Activated gamma-delta T cell (primary cell): ENCODE measurements around the gene ARSG.
"Not testable (repeated sequence)": the region's sequence is repeated elsewhere in the genome, so short reads cannot be mapped to it uniquely, and the experiment has no call there.

Experiments used
- DNase-seq: peaks from one replicate; lab custom pipeline; 2025; lab: John Stamatoyannopoulos, UW

ARSG gene

GRCh38 chr17:68277807-68278206 lies 13.5 kb upstream of the ARSG start:
- no peak for DNase-seq

- DNase-seq: not testable (repeated sequence)
Observed at GRCh38 chr17:68281965-68282364, 9.3 kb upstream of the ARSG start.

DNA sequence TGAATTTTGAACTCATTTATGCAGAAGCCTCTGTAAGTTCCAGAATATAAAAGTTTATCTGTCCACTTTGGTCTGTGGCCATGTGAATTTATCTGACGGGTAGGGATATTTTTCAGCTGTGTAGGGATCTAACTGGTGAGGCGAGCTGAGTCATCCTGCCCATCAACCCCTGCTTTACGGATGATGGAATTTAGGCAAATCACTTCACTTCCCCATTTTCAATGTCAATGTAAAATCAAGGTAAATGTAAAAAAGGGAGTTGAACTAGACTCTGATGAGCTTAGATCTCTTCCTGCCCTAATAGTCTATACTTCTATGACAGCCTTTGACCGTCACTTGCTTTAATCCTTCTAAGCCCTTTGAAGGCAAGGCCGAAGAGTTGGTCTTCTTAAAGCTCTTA lies 2.9 kb upstream of the ARSG start:
- DNase-seq: no peak

DNA sequence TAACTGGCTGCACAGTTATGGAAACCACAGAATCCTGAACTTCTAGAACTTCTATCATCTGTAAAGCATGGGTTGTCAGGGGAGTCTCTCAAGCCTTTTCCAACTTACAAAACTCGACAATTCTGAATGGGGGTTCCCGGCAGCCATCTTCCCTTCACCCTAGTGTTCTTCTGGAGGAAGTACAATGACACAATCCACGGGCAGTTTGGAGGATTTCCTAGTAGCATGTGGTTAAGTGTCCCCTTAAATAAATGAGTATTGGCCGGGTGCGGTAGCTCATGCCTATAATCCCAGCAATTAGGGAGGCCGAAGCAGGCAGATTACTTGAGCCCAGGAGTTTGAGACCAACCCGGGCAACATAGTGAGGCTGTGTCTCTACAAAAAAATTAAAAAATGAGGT lies 2.5 kb upstream of the ARSG start:
- DNase-seq: no peak

DNA sequence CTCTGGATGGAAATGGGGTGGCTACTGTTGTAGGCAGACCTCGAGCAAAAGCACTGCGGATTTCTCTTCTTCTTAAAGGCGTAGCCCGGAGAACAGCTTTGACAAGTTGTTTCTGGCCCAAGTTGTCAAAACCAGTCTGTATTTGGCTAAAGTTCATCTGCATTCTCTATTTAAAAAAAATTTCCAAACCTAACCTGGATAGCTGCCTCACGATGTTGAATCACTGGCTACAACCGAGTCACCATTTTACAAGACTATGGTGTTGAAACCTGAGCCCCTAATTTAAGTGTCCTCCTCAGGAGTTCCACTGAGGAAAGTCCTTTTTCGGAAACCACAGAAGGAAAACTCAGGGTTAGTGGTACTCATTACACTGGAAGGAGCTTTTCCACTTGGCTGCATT lies 1.8 kb upstream of the ARSG start:
- no peak for DNase-seq

- no peak for DNase-seq
Observed at GRCh38 chr17:68289936-68290267, 1.4 kb upstream of the ARSG start.

DNA sequence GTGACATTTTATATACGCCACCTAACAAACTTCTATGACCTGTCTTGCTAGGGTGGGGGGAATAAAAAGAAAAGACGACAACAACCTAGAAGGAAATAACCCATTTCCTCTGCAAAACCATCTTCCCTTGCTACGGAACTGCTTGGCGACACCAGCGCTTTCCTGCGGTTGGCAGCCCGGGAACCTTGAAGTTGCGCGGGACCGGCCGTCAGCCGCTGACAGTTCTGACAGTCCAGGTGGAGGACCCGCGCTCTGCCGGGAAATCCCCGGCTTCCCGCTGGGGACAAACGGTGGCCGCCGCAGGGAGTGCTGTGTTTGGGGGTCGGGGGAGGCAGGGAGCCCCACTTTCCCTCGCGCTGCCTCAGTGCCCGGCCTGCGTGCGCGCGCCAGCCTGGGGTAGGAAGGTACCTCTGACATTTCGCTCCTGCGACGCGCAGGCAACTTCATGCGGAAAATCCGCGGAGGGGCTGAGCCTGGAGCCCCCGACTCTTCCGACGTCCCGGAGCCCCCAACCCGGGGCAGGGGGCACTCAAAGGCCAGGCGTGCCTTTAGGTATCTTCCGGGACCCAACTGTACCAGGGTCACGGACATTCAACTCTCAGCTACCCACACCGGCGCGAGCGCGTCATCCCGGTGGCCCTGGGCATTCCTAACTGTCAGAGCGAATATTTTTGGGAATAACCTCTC lies 884 bp upstream of the ARSG start:
- DNase-seq: peak; percentile 76

DNA sequence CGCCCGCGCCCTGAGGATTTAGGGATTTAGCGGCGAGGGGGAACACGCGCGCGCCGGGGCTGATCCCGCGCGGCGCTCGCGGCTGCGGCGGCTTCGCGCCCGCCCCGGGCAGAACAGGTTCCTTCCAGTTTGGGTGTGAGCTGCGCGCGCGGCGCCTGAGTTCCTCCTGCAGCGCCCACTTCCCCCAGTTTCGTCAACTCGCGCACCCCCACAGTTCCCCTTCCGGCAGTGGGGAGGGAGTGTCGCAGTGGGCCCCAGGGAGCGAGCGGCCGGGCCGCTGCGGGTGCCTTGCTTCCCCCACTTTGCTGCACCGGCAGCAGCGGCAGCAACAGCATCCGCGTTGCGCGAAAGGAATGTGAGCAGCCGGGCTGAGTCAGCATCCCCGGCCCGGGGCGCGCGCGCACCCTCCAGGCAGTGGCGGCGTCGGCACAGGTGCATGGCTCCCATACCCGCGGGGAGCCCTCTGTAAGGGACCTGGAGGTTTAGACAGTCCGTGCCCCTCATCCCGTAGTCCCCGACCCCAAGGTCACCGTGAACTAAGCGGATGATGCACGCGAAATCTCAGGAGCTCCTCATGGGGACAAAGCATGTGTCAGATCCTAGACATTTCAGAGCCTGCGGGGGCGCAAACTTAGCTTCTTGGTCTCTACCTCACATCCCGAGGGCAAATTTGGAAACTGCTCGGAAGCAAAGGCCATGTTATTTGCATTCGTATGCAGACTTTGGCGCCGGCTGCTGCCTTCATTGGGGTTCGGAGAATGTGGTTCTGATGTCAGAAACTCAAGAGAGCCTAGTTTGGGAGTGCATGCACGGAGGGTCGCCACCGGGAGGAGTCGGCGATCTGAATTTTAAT lies 767 bp downstream of the ARSG start:
- peak; percentile 94 for DNase-seq

- no peak for DNase-seq
Observed at GRCh38 chr17:68292689-68293040, 1.4 kb downstream of the ARSG start.

- DNase-seq: no peak
Observed at GRCh38 chr17:68293490-68294195, 2.3 kb downstream of the ARSG start.

- no peak for DNase-seq
Observed at GRCh38 chr17:68294196-68294555, 2.9 kb downstream of the ARSG start.

- no peak for DNase-seq
Observed at GRCh38 chr17:68294617-68295016, 3.3 kb downstream of the ARSG start.

- DNase-seq: no peak
Observed at GRCh38 chr17:68295086-68295485, 3.8 kb downstream of the ARSG start.

- no peak for DNase-seq
Observed at GRCh38 chr17:68296217-68297191, 5.2 kb downstream of the ARSG start.

DNA sequence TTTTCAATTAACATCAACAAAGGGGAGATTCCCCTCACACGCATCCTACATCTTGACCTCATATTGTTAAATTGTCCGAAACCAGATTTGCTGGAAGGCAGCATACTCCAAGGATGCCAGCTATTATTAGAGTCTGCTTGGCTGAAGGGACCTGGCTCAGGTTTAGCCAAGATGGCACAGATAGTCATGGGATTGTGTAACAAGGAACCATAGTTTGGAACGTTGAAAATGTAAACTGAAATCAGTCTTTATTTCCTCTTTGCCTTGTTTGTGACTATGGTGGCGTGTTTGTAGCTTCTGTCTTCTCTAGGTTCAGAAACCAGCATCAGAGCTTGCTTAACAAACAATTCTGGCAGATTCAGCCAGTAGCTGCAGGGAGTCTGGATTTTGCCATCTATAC lies 5.9 kb downstream of the ARSG start:
- no peak for DNase-seq

- no peak for DNase-seq
Observed at GRCh38 chr17:68298601-68299000, 7.3 kb downstream of the ARSG start.

DNA sequence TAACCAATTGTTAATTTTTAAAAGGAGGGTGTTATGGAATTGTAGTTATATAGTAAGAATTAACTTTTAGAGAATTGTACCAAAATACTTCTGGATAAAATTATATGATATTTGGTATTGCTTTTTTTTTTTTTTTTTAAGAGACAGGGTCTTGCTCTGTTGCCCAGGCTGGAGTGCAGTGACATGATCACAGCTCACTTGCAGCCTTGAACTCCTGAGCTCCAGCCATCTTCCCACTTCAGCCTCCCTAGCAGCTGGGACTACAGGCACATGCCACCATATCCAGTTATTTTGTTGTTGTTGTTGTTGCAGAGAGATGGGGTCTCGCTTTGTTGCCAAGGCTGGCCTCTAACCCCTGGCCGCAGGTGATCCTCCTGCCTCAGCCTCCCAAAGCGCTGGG lies 8.5 kb downstream of the ARSG start:
- no peak for DNase-seq

GRCh38 chr17:68301438-68301959 lies 10.2 kb downstream of the ARSG start:
- no peak for DNase-seq

- no peak for DNase-seq
Observed at GRCh38 chr17:68302066-68302564, 10.8 kb downstream of the ARSG start.

- DNase-seq: no peak
Observed at GRCh38 chr17:68302666-68303065, 11.4 kb downstream of the ARSG start.

DNA sequence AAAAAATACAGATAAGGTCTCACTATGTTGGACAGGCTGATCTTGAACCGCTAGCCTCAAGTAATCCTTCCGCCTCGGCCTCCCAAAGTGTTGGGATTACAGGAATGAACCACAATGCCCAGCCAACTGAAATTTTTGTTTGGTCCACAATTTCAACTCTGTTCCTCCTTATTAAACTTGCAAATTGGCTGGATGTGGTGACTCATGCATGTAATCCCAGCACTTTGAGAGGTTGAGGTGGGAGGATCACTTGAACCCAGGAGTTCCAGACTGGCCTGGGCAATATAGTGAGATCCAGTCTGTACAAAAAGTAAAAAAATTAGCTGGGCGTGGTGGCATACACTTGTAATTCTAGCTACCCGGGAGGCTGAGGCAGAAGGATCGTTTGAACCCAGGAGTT lies 13.4 kb downstream of the ARSG start:
- no peak for DNase-seq

DNA sequence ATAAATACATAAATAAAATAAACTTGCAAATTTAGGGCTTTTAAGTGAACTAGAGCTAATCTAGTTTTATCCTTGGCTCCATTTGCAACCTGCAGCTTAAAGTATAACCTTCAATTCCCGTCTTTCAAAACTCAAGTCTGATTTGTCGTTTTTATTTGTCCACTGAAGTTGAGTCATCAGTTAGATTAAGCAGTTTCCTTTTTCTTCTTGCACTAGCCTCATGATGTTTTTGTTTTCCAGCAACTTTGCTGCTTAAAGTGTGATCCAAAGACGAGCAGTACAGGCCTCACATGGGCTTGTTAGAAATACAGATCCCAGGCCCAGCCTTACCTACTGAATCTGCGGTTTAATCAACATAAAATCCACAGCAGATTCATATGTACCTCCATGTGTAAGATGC lies 13.8 kb downstream of the ARSG start:
- DNase-seq: no peak
